Esophagus (tissue), 2 donors: ENCODE measurements around the gene NEDD9. TPM values are rescaled to one million over a fixed set of nuclear protein-coding genes. Genes with fewer than 3 reads are reported as not detected.

Experiments used
- H3K27ac ChIP-seq, 2 donors: one replicate each; pipeline ENCODE4 v1.5.1; 2013; ENCODE audit warnings: low read depth in 2 of 2, mild to moderate bottlenecking in 2 of 2, inconsistent platforms in 1 of 2, low read length in 1 of 2, moderate library complexity in 1 of 2
- H3K27me3 ChIP-seq, 2 donors: one replicate each; pipeline ENCODE4 v1.6.1; 2013; ENCODE audit warnings: low read length in 2 of 2, control low read depth in 1 of 2, mild to moderate bottlenecking in 1 of 2; ENCODE audit not compliant: insufficient read depth in 2 of 2, control insufficient read depth in 1 of 2
- H3K36me3 ChIP-seq, 2 donors: one replicate each; pipeline ENCODE4 v1.6.1; 2013; ENCODE audit warnings: low read length in 1 of 2; ENCODE audit not compliant: control insufficient read depth in 2 of 2, insufficient read depth in 2 of 2
- H3K4me1 ChIP-seq, 2 donors: one replicate each; pipeline ENCODE4 v1.6.1; 2013; ENCODE audit warnings: low read length in 1 of 2; ENCODE audit not compliant: control insufficient read depth in 2 of 2, insufficient read depth in 2 of 2
- H3K4me3 ChIP-seq, 2 donors: one replicate each; pipeline ENCODE4 v1.5.1; 2013; ENCODE audit warnings: low read length in 2 of 2, mild to moderate bottlenecking in 2 of 2, low read depth in 1 of 2, moderate library complexity in 1 of 2
- H3K9me3 ChIP-seq, 2 donors: one replicate each; pipeline ENCODE4 v1.6.1; 2013; ENCODE audit warnings: mild to moderate bottlenecking in 2 of 2, low read depth in 1 of 2, low read length in 1 of 2, moderate library complexity in 1 of 2; ENCODE audit not compliant: control insufficient read depth in 2 of 2, insufficient read depth in 1 of 2
- WGBS, 2 donors: extraction: QIAGEN DNeasy Blood & Tissue Kit; methylation state at CpG; one replicate each; pipeline ENCODE4 v1.1.7; 2013; 5-methylcytosine and 5-hydroxymethylcytosine counted together
- polyA plus RNA-seq, 2 donors: library from polyadenylated mRNA; stranded (reverse); fragments of 200-250 nt; gene quantifications; one replicate each; pipeline ENCODE4 v1.2.3, GENCODE V29; 2013
- donor health status: healthy with polysubstance abuse.
- donor health status: Bipolar disorder and iron deficiency.

Gene NEDD9
- polyA plus RNA-seq, 2 donors: 1.6 to 2.1 TPM

GRCh38 chr6:11221623-11222384 lies 10.7 kb downstream of the NEDD9 start:
- WGBS, 2 donors: 41 to 48% methylated on average over 3 of the region's 3 CpGs
- Histone ChIP-seq H3K9me3 (no peaks in the 10 kb centered on the region), H3K4me3 (no peak overlapping the region), H3K27ac (peak overlapping the region in 1 of 2 donors; percentile 6), H3K4me1 (peaks cover 0 to 3% of the 10 kb centered on the region in 2 donors), H3K27me3 (no peaks in the 10 kb centered on the region), H3K36me3 (no peaks in the 10 kb centered on the region)

DNA sequence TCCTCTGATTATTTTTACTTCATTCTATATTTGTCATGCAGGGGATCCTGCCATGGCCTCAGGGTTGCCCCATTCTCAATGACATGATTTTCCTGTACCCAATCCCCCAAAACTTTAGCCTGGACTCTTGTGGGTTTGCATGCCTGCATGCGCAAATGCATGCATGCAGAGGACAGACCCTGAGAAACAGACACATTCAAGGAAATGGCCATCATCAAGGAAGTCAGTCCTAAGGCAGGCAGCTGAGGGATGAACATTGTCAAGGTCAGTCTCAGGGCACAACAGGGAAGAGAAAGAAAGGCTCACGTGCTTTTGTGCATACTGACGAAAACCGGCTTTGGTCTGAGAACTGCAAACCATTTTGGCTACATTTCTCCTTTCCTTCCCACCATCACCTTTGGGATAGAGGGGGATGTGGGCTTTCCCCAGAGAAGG lies 13.1 kb downstream of the NEDD9 start:
- Histone ChIP-seq H3K36me3 (no peaks in the 10 kb centered on the region), H3K27ac (peak overlapping the region; percentile 18 to 33), H3K4me3 (no peak overlapping the region), H3K27me3 (no peaks in the 10 kb centered on the region), H3K9me3 (no peaks in the 10 kb centered on the region), H3K4me1 (peaks cover 0 to 4% of the 10 kb centered on the region in 2 donors)
- WGBS, 2 donors: 75 to 79% methylated on average over 4 of the region's 4 CpGs

GRCh38 chr6:11218538-11219399 lies 13.7 kb downstream of the NEDD9 start:
- H3K36me3 ChIP-seq: no peaks in the 10 kb centered on the region
- WGBS, 2 donors: 62 to 76% methylated on average over 12 of the region's 12 CpGs
- no peaks in the 10 kb centered on the region for H3K27me3 ChIP-seq
- H3K4me3 ChIP-seq: no peak overlapping the region
- peak overlapping the region; percentile 18 to 63 for H3K27ac ChIP-seq
- H3K9me3 ChIP-seq: no peaks in the 10 kb centered on the region
- H3K4me1 ChIP-seq: peaks cover 0 to 4% of the 10 kb centered on the region in 2 donors

DNA sequence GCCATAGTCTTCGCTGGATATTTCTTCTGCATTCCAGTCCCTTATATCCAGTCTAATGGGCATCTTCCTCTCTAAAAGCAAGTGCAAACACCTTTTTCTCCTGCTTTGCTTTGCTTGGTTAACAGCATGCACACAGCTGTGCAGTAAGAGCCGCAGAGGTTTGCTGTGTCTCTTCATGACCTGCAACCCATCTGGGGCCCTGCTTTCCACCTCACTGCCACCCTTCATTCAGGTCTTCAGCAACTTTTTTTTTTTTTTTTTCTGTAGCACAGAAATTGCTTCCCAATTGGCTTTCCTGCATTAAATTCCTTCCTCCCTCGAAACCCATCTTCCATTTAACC lies 14.4 kb downstream of the NEDD9 start:
- Histone ChIP-seq H3K27me3 (no peaks in the 10 kb centered on the region), H3K27ac (no peak overlapping the region), H3K9me3 (no peaks in the 10 kb centered on the region), H3K36me3 (no peaks in the 10 kb centered on the region), H3K4me1 (peaks cover 3 to 4% of the 10 kb centered on the region in 2 donors), H3K4me3 (no peak overlapping the region)
- 90 to 91% methylated on average over 3 of the region's 3 CpGs for WGBS, 2 donors

DNA sequence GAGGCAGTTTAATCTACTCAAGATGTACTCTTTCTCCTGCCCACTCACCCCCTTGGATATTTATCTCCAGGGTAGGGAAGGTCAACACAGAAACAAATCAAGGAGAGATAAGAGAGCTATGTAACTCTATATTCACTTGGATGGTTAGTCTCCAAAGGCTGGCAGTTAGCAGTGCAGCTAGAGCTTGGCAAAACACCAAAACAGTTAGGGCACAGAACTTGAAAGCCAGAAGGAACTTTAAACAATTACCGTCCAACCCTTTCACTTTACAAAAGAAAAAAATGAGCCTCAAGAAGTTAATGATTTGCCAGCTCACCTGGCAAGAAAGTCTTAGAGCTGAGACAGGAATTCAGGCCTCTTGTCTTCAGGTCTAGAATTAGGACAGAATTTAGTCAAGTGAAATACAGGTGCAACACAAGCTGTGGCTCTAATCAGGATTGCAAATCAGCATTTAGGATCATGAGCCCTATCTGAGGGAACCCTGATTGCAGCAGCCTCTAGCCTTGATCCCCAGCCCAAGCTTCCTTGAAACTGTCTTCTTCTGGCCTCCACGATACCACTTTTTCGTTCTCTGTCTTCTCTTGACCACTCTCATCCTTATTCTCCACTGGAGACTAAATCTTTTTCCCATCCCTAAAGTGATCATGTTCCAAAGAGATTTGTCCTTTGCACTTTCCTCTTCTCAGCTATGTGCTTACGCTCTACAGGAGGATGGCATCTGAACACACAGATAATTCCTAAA lies 14.9 kb downstream of the NEDD9 start:
- H3K27ac ChIP-seq: peak overlapping the region in 1 of 2 donors; percentile 34
- H3K36me3 ChIP-seq: no peaks in the 10 kb centered on the region
- H3K9me3 ChIP-seq: no peaks in the 10 kb centered on the region
- peaks cover 3 to 4% of the 10 kb centered on the region in 2 donors for H3K4me1 ChIP-seq
- WGBS, 2 donors: 64 to 69% methylated on average over 4 of the region's 4 CpGs
- H3K27me3 ChIP-seq: no peaks in the 10 kb centered on the region
- no peak overlapping the region for H3K4me3 ChIP-seq

GRCh38 chr6:11215773-11216172 lies 16.7 kb downstream of the NEDD9 start:
- Histone ChIP-seq H3K4me1 (peaks cover 3 to 4% of the 10 kb centered on the region in 2 donors), H3K9me3 (no peaks in the 10 kb centered on the region), H3K4me3 (no peak overlapping the region), H3K36me3 (no peaks in the 10 kb centered on the region), H3K27me3 (no peaks in the 10 kb centered on the region), H3K27ac (peak overlapping the region in 1 of 2 donors; percentile 9)
- 62 to 71% methylated on average over 7 of the region's 7 CpGs for WGBS, 2 donors

GRCh38 chr6:11214901-11215300 lies 17.6 kb downstream of the NEDD9 start:
- H3K4me3 ChIP-seq: no peak overlapping the region
- peaks cover 3 to 4% of the 10 kb centered on the region in 2 donors for H3K4me1 ChIP-seq
- no peaks in the 10 kb centered on the region for H3K27me3 ChIP-seq
- 66 to 82% methylated on average over 9 of the region's 9 CpGs for WGBS, 2 donors
- H3K36me3 ChIP-seq: no peaks in the 10 kb centered on the region
- no peaks in the 10 kb centered on the region for H3K9me3 ChIP-seq
- H3K27ac ChIP-seq: no peak overlapping the region

- peaks cover 3 to 4% of the 10 kb centered on the region in 2 donors for H3K4me1 ChIP-seq
Measured at GRCh38 chr6:11214084-11214833, 18.2 kb downstream of the NEDD9 start.

More at GRCh38 chr6:11214084-11214833, 18.2 kb downstream of the NEDD9 start:
- no peaks in the 10 kb centered on the region for H3K36me3 ChIP-seq
- 46 to 57% methylated on average over 16 of the region's 16 CpGs for WGBS, 2 donors
- no peaks in the 10 kb centered on the region for H3K9me3 ChIP-seq
- peak overlapping the region; percentile 18 to 42 for H3K27ac ChIP-seq
- no peak overlapping the region for H3K4me3 ChIP-seq
- no peaks in the 10 kb centered on the region for H3K27me3 ChIP-seq
